K562 (cell line): ENCODE measurements around the gene ANP32B. TPM values are rescaled to one million over a fixed set of nuclear protein-coding genes. Genes with fewer than 3 reads are reported as not detected.
"Not testable (repeated sequence)": the region's sequence is repeated elsewhere in the genome, so short reads cannot be mapped to it uniquely, and the experiment has no call there.

Experiments used
- ATAC-seq: fragments of 200-7000 bp; cut with Tn5 transposase; 3 replicates; pipeline ENCODE4 v1.9.1; 2020; ENCODE audit warnings: moderate library complexity
- BruUV-seq: library from RNA; stranded (reverse); fragments of 400-500 nt; replicated peaks from 2 replicates; lab custom pipeline; 2021; lab: Mats Ljungman, UMichigan
- CTCF ChIA-PET: fragments of 300-600 bp; formaldehyde crosslinking; extraction: SDS; loops from one replicate; lab custom pipeline; 2021; ENCODE audit warnings: low intra/inter-chr PET ratio; lab: Yijun Ruan, JAX
- POLR2A ChIA-PET: fragments of 300-600, 350-650 bp; sonication (Branson Sonifier 250); formaldehyde crosslinking; extraction: SDS; loops from one replicate; lab custom pipeline; 2021; ENCODE audit warnings: antibody characterized with exemption, inconsistent platforms; lab: Yijun Ruan, JAX
- DNase-seq, 4 experiments: peaks; one replicate each; pipeline versions ENCODE4 v3.0.0 to v3.0.0-alpha.2; 2011 to 2018; ENCODE audit warnings: low spot score in 3 of 4, mixed read lengths in 3 of 4; ENCODE audit errors: extremely low read depth in 1 of 4
- FAIRE-seq: peaks from 2 replicates; lab custom pipeline; 2011; peaks lifted over from hg19 to GRCh38; lab: Jason Lieb, UNC
- H2AFZ ChIP-seq: 2 replicates; pipeline ENCODE4 v1.6.0; 2011; ENCODE audit warnings: low read depth, low read length, control low read depth, inconsistent platforms
- H3K27ac ChIP-seq: fragments of 200-600 bp; 3 replicates; pipeline ENCODE4 v1.8.0; 2011; ENCODE audit warnings: low read depth, mild to moderate bottlenecking, control low read depth, inconsistent platforms, low read length, moderate library complexity, mixed read lengths; ENCODE audit errors: extremely low read depth
- H3K27me3 ChIP-seq, 2 experiments: fragments of 300-600 bp in 1 of 2; 2 replicates in 1 of 2; 3 replicates in 1 of 2; pipeline versions ENCODE4 v1.6.0 to v1.8.0; 2011; ENCODE audit warnings: inconsistent platforms in 2 of 2, low read length in 2 of 2, mild to moderate bottlenecking in 1 of 2, mixed read lengths in 1 of 2, moderate library complexity in 1 of 2; ENCODE audit not compliant: control insufficient read depth in 2 of 2, insufficient read depth in 2 of 2
- H3K36me3 ChIP-seq: fragments of 300-600 bp; 3 replicates; pipeline ENCODE4 v1.8.0; 2011; ENCODE audit warnings: mild to moderate bottlenecking, low read length, inconsistent platforms; ENCODE audit not compliant: control insufficient read depth, insufficient read depth
- H3K4me1 ChIP-seq, 2 experiments: fragments of 200-600 bp in 1 of 2; replicated peaks in 1 of 2; 2 replicates in 1 of 2; 3 replicates in 1 of 2; pipeline versions ENCODE4 v1.5.1 to v1.8.0; 2011; ENCODE audit warnings: inconsistent platforms in 2 of 2, low read length in 2 of 2, mild to moderate bottlenecking in 1 of 2, mixed read lengths in 1 of 2, moderate library complexity in 1 of 2; ENCODE audit not compliant: control insufficient read depth in 2 of 2, insufficient read depth in 2 of 2
- H3K4me2 ChIP-seq: 2 replicates; pipeline ENCODE4 v1.6.1; 2011; ENCODE audit warnings: low read length, control low read depth, inconsistent platforms, mixed read lengths; ENCODE audit not compliant: insufficient read depth
- H3K4me3 ChIP-seq: fragments of 200-600 bp; sonication (generic), shearing (Covaris generic); 2 replicates; pipeline ENCODE4 v1.5.1; 2016; ENCODE audit warnings: control low read depth, inconsistent platforms
- H3K79me2 ChIP-seq: fragments of 200-600 bp; 3 replicates; pipeline ENCODE4 v1.8.0; 2011; ENCODE audit warnings: low read length, inconsistent platforms; ENCODE audit not compliant: control insufficient read depth, insufficient read depth
- H3K9ac ChIP-seq, 2 experiments: 2 replicates each; pipeline versions ENCODE4 v1.6.0 to v1.6.1; 2011; ENCODE audit warnings: low read depth in 2 of 2, low read length in 2 of 2, control low read depth in 1 of 2, inconsistent platforms in 1 of 2, mild to moderate bottlenecking in 1 of 2, mixed read lengths in 1 of 2; ENCODE audit not compliant: insufficient read depth in 1 of 2
- H3K9me1 ChIP-seq: one replicate; pipeline ENCODE4 v1.6.0; 2011; ENCODE audit warnings: inconsistent platforms, mild to moderate bottlenecking, low read length, moderate library complexity; ENCODE audit not compliant: control insufficient read depth, insufficient read depth
- H3K9me3 ChIP-seq: replicated peaks from 2 replicates; pipeline ENCODE4 v1.5.1; 2011; ENCODE audit warnings: low read depth, low read length, inconsistent platforms; ENCODE audit not compliant: control insufficient read depth, insufficient read depth
- H4K20me1 ChIP-seq: replicated peaks from 2 replicates; pipeline ENCODE4 v1.6.1; 2011; ENCODE audit warnings: low read length, inconsistent platforms, mixed read lengths; ENCODE audit not compliant: control insufficient read depth, insufficient read depth
- NFIX ChIP-seq: fragments of 250-450 bp; sonication (Bioruptor Pico); IDR thresholded peaks from 2 replicates; pipeline ENCODE4 v1.4.0; 2020; ENCODE audit warnings: low read depth, mild to moderate bottlenecking, moderate library complexity
- POLR2G ChIP-seq: fragments of 200-400 bp; formaldehyde crosslinking; IDR thresholded peaks from 2 replicates; pipeline ENCODE4 v1.6.1; 2017; ENCODE audit warnings: low read depth, mild to moderate bottlenecking, antibody characterized with exemption, low read length, moderate library complexity
- WGBS: fragments of 100-300 bp; shearing (Covaris generic); methylation state at CpG from one replicate; pipeline ENCODE4 v1.1.6; 2016; ENCODE audit warnings: low coverage, mixed read lengths; ENCODE audit not compliant: insufficient coverage; ENCODE audit errors: missing lambda C conversion rate; 5-methylcytosine and 5-hydroxymethylcytosine counted together
- in situ Hi-C: fragments of 300-500 bp; cut with MboI; formaldehyde crosslinking; loops from 4 replicates; pipeline ENCODE4 v1.15.0; 2018; ENCODE audit warnings: inconsistent platforms, mixed read lengths
- intact Hi-C: fragments of 100-400 bp; cut with micrococcal nuclease; formaldehyde crosslinking; loops from 2 replicates; pipeline ENCODE4 v1.14.2; 2022
- polyA plus RNA-seq, 8 experiments: library from polyadenylated mRNA; depleted of rRNA in 4 of 8; stranded (reverse) in 5 of 8; unstranded in 3 of 8; fragments of >200 nt; fragmentation: Nextera tagmentation in 2 of 8; fragmentation: Illumina TruSeq in 1 of 8; extraction: Ambion mirVana in 2 of 8; extraction: Trizol in 1 of 8; gene quantifications; 2 replicates each; pipeline versions ENCODE4 v1.2.1 to v1.2.3, GENCODE V29; 2011 to 2014; ENCODE audit warnings: inconsistent platforms in 1 of 8, missing spikeins in 1 of 8
- total RNA-seq, 7 experiments: library from RNA; depleted of rRNA in 6 of 7; stranded (reverse); fragments of >200 nt in 6 of 7; fragmentation: Illumina TruSeq in 2 of 7; extraction: Trizol in 2 of 7; gene quantifications; 2 replicates each; pipeline versions ENCODE4 v1.2.1 to v1.2.3, GENCODE V29; 2011 to 2021; ENCODE audit warnings: low replicate concordance in 1 of 7

The ANP32B gene
- total and polyA plus RNA-seq, 9 of the 15 experiments (the other 6 are each of a cell fraction or from before 2014, with no cell fraction given) = 68.9 to 815 (median 141) TPM

- CTCF ChIA-PET, H3K79me2 ChIP-seq, BruUV-seq, H3K9me3 ChIP-seq, H3K4me3 ChIP-seq, H3K4me1 ChIP-seq, FAIRE-seq, intact Hi-C loops, in situ Hi-C loops, H3K9me1 ChIP-seq, H3K4me2 ChIP-seq, H4K20me1 ChIP-seq, H3K27me3 ChIP-seq, H3K9ac ChIP-seq, DNase-seq, H2AFZ ChIP-seq: not testable (repeated sequence)
- ATAC-seq = peak; percentile 2; the same call in 2 of the 3 replicates
- Histone ChIP-seq H3K36me3 (peaks cover 62% of the 10 kb centered on the region), H3K27ac (peak overlapping the region; percentile 36; the same call in 1 of the 3 replicates)
- WGBS = 71% methylated on average over 5 of the region's 5 CpGs
- POLR2A ChIA-PET = interaction anchor here (0.9 to 2.6 kb wide), 7 partner anchors 9 to 98 kb away, joined by 3 to 10 read pairs (median 4); partner anchors contain the start of gene TRMO
Measured at GRCh38 chr9:98019869-98020268, 36.7 kb downstream of the ANP32B start.

- Histone ChIP-seq H3K36me3 (peaks cover 54% of the 10 kb centered on the region), H3K9ac (peak overlapping the region in 1 of 2 experiments; percentile 17; a peak in 1 of 4 replicates), H3K4me3 (no peak overlapping the region), H3K27ac (no peak overlapping the region), H2AFZ (no peak overlapping the region), H3K27me3 (no peaks in the 10 kb centered on the region), H4K20me1 (peaks cover 4% of the 10 kb centered on the region; the same call in 1 of the 2 replicates), H3K4me2 (no peak overlapping the region), H3K4me1 (no peaks in the 10 kb centered on the region; a peak in 1 of 5 replicates), H3K9me1 (no peaks in the 10 kb centered on the region), H3K9me3 (no peaks in the 10 kb centered on the region), H3K79me2 (no peaks in the 10 kb centered on the region)
- FAIRE-seq (peak; percentile 35), ATAC-seq (peak; percentile 22), DNase-seq (no peak)
- intact Hi-C loops (no loop called here), in situ Hi-C loops (no loop called here)
- ChIA-PET CTCF (no interaction called here), POLR2A (interaction anchor here (0.7 to 2.6 kb wide), 7 partner anchors 10 to 99 kb away, joined by 3 to 10 read pairs (median 4); no protein-coding TSS in a partner anchor)
- TF ChIP-seq POLR2G (peak; percentile 41; the same call in 1 of the 2 replicates), NFIX (no peak)
- WGBS = 80% methylated on average over 7 of the region's 8 CpGs
- BruUV-seq = no TSS peak
Measured at GRCh38 chr9:98020476-98021145, 37.5 kb downstream of the ANP32B start.
